SK-N-SH (cell line): ENCODE measurements around the gene CTSA. TPM values are rescaled to one million over a fixed set of nuclear protein-coding genes. Genes with fewer than 3 reads are reported as not detected.

Experiments
- CTCF ChIA-PET: fragments of 300-600, 350-600 bp; formaldehyde crosslinking; extraction: SDS; loops from one replicate; lab custom pipeline; 2021; lab: Yijun Ruan, JAX
- POLR2A ChIA-PET: fragments of 350-600 bp; sonication (Branson Sonifier 250); formaldehyde crosslinking; extraction: SDS; loops from one replicate; lab custom pipeline; 2020; ENCODE audit warnings: antibody characterized with exemption, inconsistent platforms; lab: Yijun Ruan, JAX
- DNase-seq: peaks from one replicate; pipeline ENCODE4 v3.0.0; 2012
- H2AFZ ChIP-seq: fragments of 200-600 bp; sonication (generic); 2 replicates; pipeline ENCODE4 v1.8.1; 2016; ENCODE audit warnings: antibody characterized with exemption, mild to moderate bottlenecking, low read depth
- H3F3A ChIP-seq: fragments of 200-600 bp; sonication (generic); replicated peaks from 2 replicates; pipeline ENCODE3; 2016; ENCODE audit warnings: antibody characterized with exemption, mild to moderate bottlenecking; ENCODE audit not compliant: insufficient read depth
- H3K27ac ChIP-seq, 2 experiments: fragments of 200-500 bp in 1 of 2; fragments of 200-600 bp in 1 of 2; sonication (Bioruptor generic) in 1 of 2; sonication (generic), shearing (Covaris generic) in 1 of 2; 2 replicates each; pipeline versions ENCODE4 v1.5.1 to v1.6.1; 2014 to 2016; ENCODE audit warnings: low read depth in 2 of 2, inconsistent platforms in 1 of 2, low read length in 1 of 2, mild to moderate bottlenecking in 1 of 2, mixed read lengths in 1 of 2
- H3K27me3 ChIP-seq: fragments of 200-600 bp; sonication (generic), shearing (Covaris generic); 2 replicates; pipeline ENCODE4 v1.6.1; 2016; ENCODE audit warnings: mixed run types; ENCODE audit not compliant: insufficient read depth
- H3K36me3 ChIP-seq, 2 experiments: fragments of 200-500 bp in 1 of 2; fragments of 200-600 bp in 1 of 2; sonication (Bioruptor generic) in 1 of 2; sonication (generic) in 1 of 2; replicated peaks in 1 of 2; 2 replicates each; pipeline versions ENCODE3 to v1.5.1; 2014 to 2016; ENCODE audit warnings: low read length in 1 of 2, mild to moderate bottlenecking in 1 of 2; ENCODE audit not compliant: insufficient read depth in 2 of 2, control insufficient read depth in 1 of 2
- H3K4me1 ChIP-seq, 2 experiments: fragments of 200-500 bp in 1 of 2; fragments of 200-600 bp in 1 of 2; sonication (Bioruptor generic) in 1 of 2; sonication (generic), shearing (Covaris generic) in 1 of 2; 2 replicates each; pipeline versions ENCODE4 v1.5.1 to v1.6.1; 2014 to 2016; ENCODE audit warnings: low read depth in 1 of 2, low read length in 1 of 2, mixed run types in 1 of 2; ENCODE audit not compliant: insufficient read depth in 2 of 2, control insufficient read depth in 1 of 2
- H3K4me2 ChIP-seq: fragments of 200-600 bp; sonication (generic), shearing (Covaris generic); 2 replicates; pipeline ENCODE4 v1.6.1; 2017; ENCODE audit warnings: mixed run types
- H3K4me3 ChIP-seq, 2 experiments: fragments of 200-500 bp in 1 of 2; fragments of 200-600 bp in 1 of 2; sonication (Bioruptor generic) in 1 of 2; sonication (generic), shearing (Covaris generic) in 1 of 2; 2 replicates each; pipeline versions ENCODE4 v1.5.1 to v1.8.1; 2014 to 2016; ENCODE audit warnings: low read depth in 2 of 2, inconsistent platforms in 1 of 2, low read length in 1 of 2, mild to moderate bottlenecking in 1 of 2, mixed read lengths in 1 of 2, moderate library complexity in 1 of 2
- H3K79me2 ChIP-seq: fragments of 200-600 bp; sonication (generic); 2 replicates; pipeline ENCODE4 v1.8.1; 2017; ENCODE audit warnings: mild to moderate bottlenecking; ENCODE audit not compliant: insufficient read depth
- H3K9ac ChIP-seq: fragments of 200-600 bp; sonication (generic); 2 replicates; pipeline ENCODE4 v1.6.1; 2017; ENCODE audit warnings: mixed run types
- H3K9me2 ChIP-seq: fragments of 200-600 bp; sonication (generic); 2 replicates; pipeline ENCODE4 v1.6.1; 2017; ENCODE audit warnings: mixed run types
- H3K9me3 ChIP-seq: fragments of 200-600 bp; sonication (generic); 2 replicates; pipeline ENCODE4 v1.6.1; 2017; ENCODE audit warnings: mixed run types, mild to moderate bottlenecking, moderate library complexity
- H4K20me1 ChIP-seq: fragments of 200-600 bp; sonication (generic); 2 replicates; pipeline ENCODE4 v1.6.1; 2017; ENCODE audit warnings: mild to moderate bottlenecking, mixed run types; ENCODE audit not compliant: insufficient read depth
- CTCF ChIP-seq: fragments of 200-600 bp; sonication (generic); IDR thresholded peaks from 2 replicates; pipeline ENCODE4 v1.6.1; 2017; ENCODE audit warnings: antibody characterized with exemption, mild to moderate bottlenecking, moderate library complexity
- ELF1 ChIP-seq: IDR thresholded peaks from 2 replicates; pipeline ENCODE4 v1.4.0; 2012
- FOXJ3 ChIP-seq: sonication (generic); formaldehyde crosslinking; IDR thresholded peaks from 2 replicates; pipeline ENCODE4 v1.5.1; 2020; ENCODE audit warnings: mild to moderate bottlenecking, missing genetic modification reagents
- GABPA ChIP-seq: IDR thresholded peaks from 2 replicates; pipeline ENCODE4 v1.4.0; 2012; ENCODE audit warnings: low read depth, mild to moderate bottlenecking
- JUND ChIP-seq: IDR thresholded peaks from 2 replicates; pipeline ENCODE4 v1.4.0; 2012
- MAX ChIP-seq: IDR thresholded peaks from 2 replicates; pipeline ENCODE4 v1.4.0; 2012; ENCODE audit warnings: low read depth
- MXI1 ChIP-seq: IDR thresholded peaks from 2 replicates; pipeline ENCODE4 v1.6.1; 2012; ENCODE audit warnings: mild to moderate bottlenecking, low read depth, low read length, improper control_type of control experiment
- PBX3 ChIP-seq: IDR thresholded peaks from 2 replicates; pipeline ENCODE4; 2012
- POLR2AphosphoS5 ChIP-seq: IDR thresholded peaks from 2 replicates; pipeline ENCODE4 v1.6.1; 2012; ENCODE audit warnings: low read depth, low read length
- RAD21 ChIP-seq: IDR thresholded peaks from 2 replicates; pipeline ENCODE4 v1.6.1; 2012; ENCODE audit warnings: mild to moderate bottlenecking, low read length
- RCOR1 ChIP-seq: fragments of 150-350 bp; IDR thresholded peaks from 2 replicates; pipeline ENCODE4 v1.6.1; 2017; ENCODE audit warnings: antibody characterized with exemption, low read length
- REST ChIP-seq: IDR thresholded peaks from 2 replicates; pipeline ENCODE4 v1.6.1; 2012; ENCODE audit warnings: mild to moderate bottlenecking, low read depth, low read length, moderate library complexity
- RXRA ChIP-seq: IDR thresholded peaks from 2 replicates; pipeline ENCODE4 v1.4.0; 2012; ENCODE audit warnings: low read depth, mild to moderate bottlenecking, borderline replicate concordance
- SMC3 ChIP-seq: IDR thresholded peaks from 2 replicates; pipeline ENCODE4 v1.6.1; 2012; ENCODE audit warnings: low read depth, low read length, improper control_type of control experiment
- TEAD4 ChIP-seq: IDR thresholded peaks from 2 replicates; pipeline ENCODE4 v1.4.0; 2012; ENCODE audit warnings: mild to moderate bottlenecking, borderline replicate concordance; ENCODE audit not compliant: insufficient read depth
- USF1 ChIP-seq: IDR thresholded peaks from 2 replicates; pipeline ENCODE4 v1.4.0; 2012; ENCODE audit warnings: low read depth, borderline replicate concordance
- YY1 ChIP-seq: IDR thresholded peaks from 2 replicates; pipeline ENCODE4 v1.4.0; 2012; ENCODE audit warnings: low read depth, mild to moderate bottlenecking
- ZBTB33 ChIP-seq: IDR thresholded peaks from 2 replicates; pipeline ENCODE4 v1.4.0; 2012; ENCODE audit warnings: low read depth, borderline replicate concordance
- WGBS: methylation state at CpG from one replicate; pipeline ENCODE4 v1.1.6; 2017; ENCODE audit warnings: low lambda C conversion rate; 5-methylcytosine and 5-hydroxymethylcytosine counted together
- polyA plus RNA-seq, 3 experiments: library from polyadenylated mRNA; depleted of rRNA; stranded (reverse); fragments of >200 nt; gene quantifications; 2 replicates each; pipeline ENCODE4 v1.2.3, GENCODE V29; 2012

The CTSA gene
- polyA plus RNA-seq, 1 of the 3 experiments (the other 2 are of a cell fraction): 338 TPM

- Histone ChIP-seq H3K4me3 (no peak overlapping the region), H4K20me1 (no peaks in the 10 kb centered on the region), H2AFZ (no peak overlapping the region), H3K4me2 (no peak overlapping the region), H3K27ac (no peak overlapping the region), H3K4me1 (no peaks in the 10 kb centered on the region), H3F3A (no peaks in the 10 kb centered on the region), H3K9ac (no peak overlapping the region), H3K36me3 (peaks cover 0 to 4% of the 10 kb centered on the region in 2 experiments), H3K9me3 (no peaks in the 10 kb centered on the region), H3K79me2 (no peaks in the 10 kb centered on the region), H3K9me2 (no peaks in the 10 kb centered on the region), H3K27me3 (no peaks in the 10 kb centered on the region)
- POLR2A ChIA-PET: interaction anchor here (1.2 kb wide), 1 partner anchor 17 kb away, joined by 3 read pairs; the partner anchor contains the start of gene CTSA
- CTCF ChIA-PET: interaction anchor here (1.3 to 2.2 kb wide), 3 partner anchors 11 to 95 kb away, joined by 3 to 8 read pairs (median 3); partner anchors contain the start of gene NEURL2
- no peak for TF ChIP-seq FOXJ3 (CRISPR knock-in tag)
- no peak for TF ChIP-seq SMC3
- TF ChIP-seq CTCF: no peak
- TF ChIP-seq RAD21: no peak
- no peak for TF ChIP-seq REST
- no peak for TF ChIP-seq JUND
- TF ChIP-seq RCOR1: no peak
- no peak for DNase-seq
- WGBS: 81% methylated on average over 4 of the region's 4 CpGs
These were observed 16.6 kb upstream of the CTSA start for GRCh38 chr20:45874576-45874975.

GRCh38 chr20:45878076-45878761, 12.9 kb upstream of the CTSA start:
- no peak for DNase-seq
- no peak overlapping the region for H3K4me3 ChIP-seq
- peaks cover 14% of the 10 kb centered on the region for H3K79me2 ChIP-seq
- no peaks in the 10 kb centered on the region for H3K9me3 ChIP-seq
- H3K27me3 ChIP-seq: no peaks in the 10 kb centered on the region
- H3K36me3 ChIP-seq: peaks cover 3 to 11% of the 10 kb centered on the region in 2 experiments
- H3K9me2 ChIP-seq: no peaks in the 10 kb centered on the region
- CTCF ChIA-PET: interaction anchor here (0.6 to 1.0 kb wide), 2 partner anchors 12 to 504 kb away, joined by 3 read pairs; no protein-coding TSS in a partner anchor
- no peak overlapping the region for H3K27ac ChIP-seq
- POLR2A ChIA-PET: no interaction called here
- H3K9ac ChIP-seq: no peak overlapping the region
- no peaks in the 10 kb centered on the region for H3F3A ChIP-seq
- H3K4me1 ChIP-seq: peaks cover 0 to 3% of the 10 kb centered on the region in 2 experiments; a peak in 1 of 4 replicates
- H2AFZ ChIP-seq: no peak overlapping the region
- 82% methylated on average over 10 of the region's 13 CpGs for WGBS
- no peaks in the 10 kb centered on the region for H4K20me1 ChIP-seq
- H3K4me2 ChIP-seq: no peak overlapping the region
- TF ChIP-seq GABPA (no peak), USF1 (no peak), JUND (no peak), MXI1 (no peak), POLR2AphosphoS5 (no peak), ELF1 (no peak), MAX (no peak), TEAD4 (no peak), YY1 (no peak), ZBTB33 (no peak), RAD21 (no peak), PBX3 (no peak), RXRA (no peak)
